GM12878 (cell line): ENCODE results near the gene PALLD.

Experiments used
- ATF3 ChIP-seq: IDR thresholded peaks from 2 replicates; pipeline ENCODE4 v1.6.1; 2011; ENCODE audit warnings: low read depth, mild to moderate bottlenecking, low read length, moderate library complexity, borderline replicate concordance; ENCODE audit errors: extremely low read depth
- CBX5 ChIP-seq: sonication (generic); IDR thresholded peaks from 2 replicates; pipeline ENCODE4 v1.6.1; 2016; ENCODE audit warnings: low read depth, moderate library complexity, mild to moderate bottlenecking, inconsistent platforms
- EZH2 ChIP-seq: IDR thresholded peaks from 2 replicates; pipeline ENCODE4 v1.6.1; 2012; ENCODE audit warnings: low read depth, mild to moderate bottlenecking, control low read depth, inconsistent platforms, low read length, borderline replicate concordance; ENCODE audit not compliant: control insufficient read depth
- HDAC6 ChIP-seq: fragments of 200-600 bp; sonication (generic); IDR thresholded peaks from one replicate; pipeline ENCODE4 v1.8.0; 2017; ENCODE audit warnings: antibody characterized with exemption; ENCODE audit not compliant: unreplicated experiment
- POLR2AphosphoS5 ChIP-seq: IDR thresholded peaks from 2 replicates; pipeline ENCODE4 v1.6.1; 2011; ENCODE audit warnings: mild to moderate bottlenecking, low read length, inconsistent platforms
- RAD21 ChIP-seq: IDR thresholded peaks from 2 replicates; pipeline ENCODE4 v1.6.1; 2011; ENCODE audit warnings: mild to moderate bottlenecking, low read depth, low read length, moderate library complexity; ENCODE audit not compliant: insufficient read depth
- USF2 ChIP-seq: IDR thresholded peaks from 2 replicates; pipeline ENCODE4 v1.6.1; 2011; ENCODE audit warnings: low read depth, low read length, improper control_type of control experiment, borderline replicate concordance
- TF ChIP-seq, protein P1 (sequence below), 3 experiments: IDR thresholded peaks in 2 of 3; conservative IDR thresholded peaks in 1 of 3; 2 replicates each; pipeline ENCODE4 v1.5.1; 2011; ENCODE audit warnings: low read depth in 3 of 3, low read length in 3 of 3, mild to moderate bottlenecking in 3 of 3, control low read depth in 2 of 3, moderate library complexity in 2 of 3, inconsistent platforms in 1 of 3, mixed read lengths in 1 of 3; ENCODE audit not compliant: control insufficient read depth in 2 of 3, insufficient read depth in 1 of 3; ENCODE audit errors: extremely low read depth in 1 of 3

DNA sequence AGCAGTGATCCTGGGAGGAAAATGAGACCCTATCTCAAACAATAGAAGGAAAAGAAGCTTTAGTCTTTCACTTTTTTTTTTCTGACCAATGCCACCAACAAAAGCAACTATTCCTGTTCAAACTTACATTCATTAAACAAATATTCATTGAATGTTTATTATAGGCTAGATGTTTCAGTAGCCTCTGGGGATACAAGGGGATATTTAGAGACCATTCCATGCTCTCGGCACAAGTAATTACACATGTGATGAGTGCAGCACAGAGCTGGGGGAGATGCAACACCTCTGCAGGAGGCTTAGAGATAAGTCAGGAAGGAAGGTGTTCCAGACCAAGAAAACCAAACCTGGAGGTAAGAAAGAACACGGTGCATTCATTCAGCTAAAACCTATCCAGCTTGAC lies 68.3 kb downstream of the PALLD start:
- TF ChIP-seq POLR2AphosphoS5 (no peak), CBX5 (no peak), HDAC6 (no peak), EZH2 (no peak), ATF3 (no peak), RAD21 (no peak), USF2 (no peak)
- TF ChIP-seq, protein P1, sequence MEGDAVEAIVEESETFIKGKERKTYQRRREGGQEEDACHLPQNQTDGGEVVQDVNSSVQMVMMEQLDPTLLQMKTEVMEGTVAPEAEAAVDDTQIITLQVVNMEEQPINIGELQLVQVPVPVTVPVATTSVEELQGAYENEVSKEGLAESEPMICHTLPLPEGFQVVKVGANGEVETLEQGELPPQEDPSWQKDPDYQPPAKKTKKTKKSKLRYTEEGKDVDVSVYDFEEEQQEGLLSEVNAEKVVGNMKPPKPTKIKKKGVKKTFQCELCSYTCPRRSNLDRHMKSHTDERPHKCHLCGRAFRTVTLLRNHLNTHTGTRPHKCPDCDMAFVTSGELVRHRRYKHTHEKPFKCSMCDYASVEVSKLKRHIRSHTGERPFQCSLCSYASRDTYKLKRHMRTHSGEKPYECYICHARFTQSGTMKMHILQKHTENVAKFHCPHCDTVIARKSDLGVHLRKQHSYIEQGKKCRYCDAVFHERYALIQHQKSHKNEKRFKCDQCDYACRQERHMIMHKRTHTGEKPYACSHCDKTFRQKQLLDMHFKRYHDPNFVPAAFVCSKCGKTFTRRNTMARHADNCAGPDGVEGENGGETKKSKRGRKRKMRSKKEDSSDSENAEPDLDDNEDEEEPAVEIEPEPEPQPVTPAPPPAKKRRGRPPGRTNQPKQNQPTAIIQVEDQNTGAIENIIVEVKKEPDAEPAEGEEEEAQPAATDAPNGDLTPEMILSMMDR (IDR thresholded peaks at IDR 0.05 in 2 of 3, conservative IDR thresholded peaks at IDR 0.05 in 1 of 3; ENCODE audit: control insufficient read depth in 2 of 3, extremely low read depth in 1 of 3, insufficient read depth in 1 of 3, low read depth in 3 of 3, low read length in 3 of 3), result no peak
